K562 (cell line): Measurements from ENCODE around the gene MAN2A1. TPM values are rescaled to one million over a fixed set of nuclear protein-coding genes. Genes with fewer than 3 reads are reported as not detected.

Source experiments
- EGR1 ChIP-seq: fragments of 450-650 bp; conservative IDR thresholded peaks from 2 replicates; pipeline ENCODE4 v1.6.1; 2017; ENCODE audit warnings: mild to moderate bottlenecking
- FOXP4 ChIP-seq: sonication (generic); formaldehyde crosslinking; IDR thresholded peaks from 2 replicates; pipeline ENCODE4 v1.8.0; 2022; ENCODE audit warnings: mild to moderate bottlenecking, missing genetic modification reagents, borderline replicate concordance
- GMEB1 ChIP-seq: fragments of 250-450 bp; sonication (Bioruptor Pico); IDR thresholded peaks from 2 replicates; pipeline ENCODE4 v1.4.0; 2020; ENCODE audit warnings: mild to moderate bottlenecking
- HBP1 ChIP-seq: fragments of 450-650 bp; formaldehyde crosslinking; IDR thresholded peaks from 2 replicates; pipeline ENCODE4 v1.4.0; 2022; ENCODE audit warnings: missing genetic modification characterization
- HNRNPLL ChIP-seq: fragments of 200-400 bp; formaldehyde crosslinking; IDR thresholded peaks from 2 replicates; pipeline ENCODE4 v1.6.1; 2017; ENCODE audit warnings: low read length, low read depth, mild to moderate bottlenecking; ENCODE audit not compliant: poor library complexity, severe bottlenecking
- NKRF ChIP-seq: fragments of 450-650 bp; IDR thresholded peaks from 2 replicates; pipeline ENCODE4 v1.6.1; 2016; ENCODE audit warnings: borderline replicate concordance
- NRF1 ChIP-seq, 2 experiments: fragments of 450-650 bp; IDR thresholded peaks in 1 of 2; conservative IDR thresholded peaks in 1 of 2; 2 replicates each; pipeline ENCODE4 v1.6.1; 2014; ENCODE audit warnings: mild to moderate bottlenecking in 2 of 2
- PHF20 ChIP-seq: fragments of 450-650 bp; IDR thresholded peaks from 2 replicates; pipeline ENCODE4 v1.6.1; 2018; ENCODE audit not compliant: partially characterized antibody
- RBM25 ChIP-seq: fragments of 200-400 bp; formaldehyde crosslinking; IDR thresholded peaks from 2 replicates; pipeline ENCODE4 v1.6.1; 2018; ENCODE audit warnings: low read length, low read depth, moderate library complexity; ENCODE audit not compliant: severe bottlenecking
- SNRNP70 ChIP-seq: fragments of 200-400 bp; formaldehyde crosslinking; optimal IDR thresholded peaks from 2 replicates; pipeline ENCODE3; 2017; ENCODE audit warnings: low read depth, low read length
- TFE3 ChIP-seq: fragments of 450-650 bp; formaldehyde crosslinking; IDR thresholded peaks from 2 replicates; pipeline ENCODE4 v1.4.0; 2020; ENCODE audit warnings: mild to moderate bottlenecking, mixed read lengths
- THRB ChIP-seq: fragments of 450-650 bp; formaldehyde crosslinking; conservative IDR thresholded peaks from 2 replicates; pipeline ENCODE4 v1.4.0; 2022; ENCODE audit warnings: mild to moderate bottlenecking, missing genetic modification characterization
- ZNF12 ChIP-seq: sonication (generic); formaldehyde crosslinking; IDR thresholded peaks from 2 replicates; pipeline ENCODE4 v1.4.0; 2020; ENCODE audit warnings: mild to moderate bottlenecking, missing genetic modification reagents
- ZZZ3 ChIP-seq: fragments of 450-650 bp; IDR thresholded peaks from 2 replicates; pipeline ENCODE4 v1.6.1; 2016; ENCODE audit warnings: antibody characterized with exemption, mild to moderate bottlenecking, moderate library complexity
- polyA plus RNA-seq, 8 experiments: library from polyadenylated mRNA; depleted of rRNA in 4 of 8; stranded (reverse) in 5 of 8; unstranded in 3 of 8; fragments of >200 nt; fragmentation: Nextera tagmentation in 2 of 8; fragmentation: Illumina TruSeq in 1 of 8; extraction: Ambion mirVana in 2 of 8; extraction: Trizol in 1 of 8; gene quantifications; 2 replicates each; pipeline versions ENCODE4 v1.2.1 to v1.2.3, GENCODE V29; 2011 to 2014; ENCODE audit warnings: inconsistent platforms in 1 of 8, missing spikeins in 1 of 8
- total RNA-seq, 7 experiments: library from RNA; depleted of rRNA in 6 of 7; stranded (reverse); fragments of >200 nt in 6 of 7; fragmentation: Illumina TruSeq in 2 of 7; extraction: Trizol in 2 of 7; gene quantifications; 2 replicates each; pipeline versions ENCODE4 v1.2.1 to v1.2.3, GENCODE V29; 2011 to 2021; ENCODE audit warnings: low replicate concordance in 1 of 7

Gene MAN2A1
- total and polyA plus RNA-seq, 9 of the 15 experiments (the other 6 are each of a cell fraction or from before 2014, with no cell fraction given) = 5.2 to 32.0 (median 19.8) TPM

- no peak for TF ChIP-seq NKRF
- peak; percentile 36; the same call in 1 of the 2 replicates for TF ChIP-seq GMEB1 (CRISPR knock-in tag)
- peak; percentile 77 for TF ChIP-seq RBM25
- no peak for TF ChIP-seq PHF20
- TF ChIP-seq ZNF12 (CRISPR knock-in tag) = no peak
- peak; percentile 77; the same call in 1 of the 2 replicates for TF ChIP-seq THRB (CRISPR knock-in tag)
- TF ChIP-seq HNRNPLL = peak; percentile 91
- peak; percentile 57; the same call in 1 of the 2 replicates for TF ChIP-seq HBP1 (CRISPR knock-in tag)
- TF ChIP-seq ZZZ3 = no peak
- TF ChIP-seq FOXP4 (CRISPR knock-in tag) = 0 out of 2 replicates have a peak, but pooled peaks have one; percentile 13
- no peak for TF ChIP-seq SNRNP70
- peak; percentile 85 to 87 for TF ChIP-seq NRF1 (conservative IDR thresholded peaks at IDR 0.05 in 1 of 2, IDR thresholded peaks at IDR 0.05 in 1 of 2)
- TF ChIP-seq TFE3 (CRISPR knock-in tag) = 0 out of 2 replicates have a peak, but pooled peaks have one; percentile 6
- TF ChIP-seq EGR1 = peak; percentile 46; the same call in 1 of the 2 replicates
These were observed 572 bp upstream of the MAN2A1 start (continued) for GRCh38 chr5:109688970-109689739.
